ENCODE data around the gene B3GALT2. TPM values are rescaled to one million over a fixed set of nuclear protein-coding genes. Genes with fewer than 3 reads are reported as not detected.
"Not testable (repeated sequence)": the region's sequence is repeated elsewhere in the genome, so short reads cannot be mapped to it uniquely, and the experiment has no call there.

B3GALT2 gene, protein sequence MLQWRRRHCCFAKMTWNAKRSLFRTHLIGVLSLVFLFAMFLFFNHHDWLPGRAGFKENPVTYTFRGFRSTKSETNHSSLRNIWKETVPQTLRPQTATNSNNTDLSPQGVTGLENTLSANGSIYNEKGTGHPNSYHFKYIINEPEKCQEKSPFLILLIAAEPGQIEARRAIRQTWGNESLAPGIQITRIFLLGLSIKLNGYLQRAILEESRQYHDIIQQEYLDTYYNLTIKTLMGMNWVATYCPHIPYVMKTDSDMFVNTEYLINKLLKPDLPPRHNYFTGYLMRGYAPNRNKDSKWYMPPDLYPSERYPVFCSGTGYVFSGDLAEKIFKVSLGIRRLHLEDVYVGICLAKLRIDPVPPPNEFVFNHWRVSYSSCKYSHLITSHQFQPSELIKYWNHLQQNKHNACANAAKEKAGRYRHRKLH
- not detected in 2 replicates for total RNA-seq (2014; rRNA removed; shearing (Covaris generic))

DNA sequence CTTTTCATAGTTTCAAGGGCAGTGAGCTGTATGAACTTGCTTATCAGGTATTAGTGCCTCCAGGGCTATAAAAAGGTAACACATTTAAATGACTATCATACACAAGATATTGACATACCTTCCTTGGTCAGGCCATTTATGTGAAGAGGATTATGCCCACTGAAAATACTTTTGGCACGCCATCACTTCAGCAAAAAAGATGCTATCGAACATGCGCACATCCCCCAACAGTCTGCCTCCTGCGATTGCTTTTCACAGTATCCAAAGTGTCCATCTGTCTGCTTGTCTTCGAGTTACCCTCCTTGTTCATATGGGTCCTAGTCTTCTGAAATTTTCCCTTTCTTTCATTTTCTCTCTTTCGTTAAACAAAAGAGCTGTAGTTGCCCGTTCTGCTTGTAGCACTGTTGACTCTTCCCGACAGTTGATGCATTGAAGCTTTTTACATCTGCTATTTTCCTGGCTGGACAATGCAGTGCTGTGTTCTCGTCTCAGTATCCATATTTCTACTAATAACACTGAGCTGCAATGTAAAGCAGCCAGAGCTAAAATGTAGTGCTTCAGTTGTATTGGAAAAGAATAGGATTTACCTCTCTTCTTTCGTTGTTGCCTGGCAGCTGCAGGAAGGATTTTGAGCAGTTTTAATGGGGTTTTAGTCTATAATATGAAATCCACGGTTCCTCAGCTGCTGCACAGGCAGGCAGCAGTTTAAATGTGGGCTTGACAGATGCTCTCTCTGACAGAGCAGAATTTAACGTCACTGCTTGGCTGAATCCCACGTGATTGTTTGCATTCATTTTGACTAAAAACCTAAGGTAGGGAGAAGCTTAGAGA, at the start of gene B3GALT2:
B3GALT2 (minus strand) TSS at position 713 of the 831 bp plus-strand sequence. CDS start 5,051 bp downstream, outside the sequence.
- no peaks in the 10 kb centered on the region for H3K27me3 ChIP-seq (ENCODE audit: control insufficient read depth, insufficient read depth, low read length)
- no peak for DNase-seq
- H3K36me3 ChIP-seq (replicated peaks; ENCODE audit: control insufficient read depth, insufficient read depth, low read length): no peaks in the 10 kb centered on the region; the same call in none of the 2 replicates
- H3K4me3 ChIP-seq (ENCODE audit: insufficient read depth, low read depth, low read length): no peak within 1 kb of the TSS

DNA sequence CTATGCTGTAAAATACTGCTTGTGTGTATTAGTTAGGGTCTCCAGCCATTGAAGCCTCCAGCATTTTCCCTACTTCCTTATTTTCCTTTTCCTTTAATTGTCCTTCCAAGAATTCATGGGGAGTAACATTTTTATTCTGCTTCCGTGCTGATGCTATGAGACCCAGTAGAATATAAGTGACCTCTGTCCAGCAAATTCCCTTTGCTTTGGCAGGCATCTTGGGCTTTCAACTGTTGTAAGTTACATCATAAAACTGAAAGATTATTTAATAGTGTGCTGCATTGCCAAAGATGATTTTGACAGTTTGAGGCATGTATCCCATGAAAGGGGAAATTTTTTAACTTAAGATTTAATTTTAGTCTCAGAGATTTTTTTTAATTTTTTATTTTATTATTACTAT, 48.1 kb upstream of the B3GALT2 start:
- no peaks in the 10 kb centered on the region for H3K27me3 ChIP-seq (ENCODE audit: control insufficient read depth, insufficient read depth, low read length)
- H3K4me3 ChIP-seq (ENCODE audit: insufficient read depth, low read depth, low read length): no peak overlapping the region
- no peak for DNase-seq
- no peaks in the 10 kb centered on the region for H3K36me3 ChIP-seq (replicated peaks; ENCODE audit: control insufficient read depth, insufficient read depth, low read length)

DNA sequence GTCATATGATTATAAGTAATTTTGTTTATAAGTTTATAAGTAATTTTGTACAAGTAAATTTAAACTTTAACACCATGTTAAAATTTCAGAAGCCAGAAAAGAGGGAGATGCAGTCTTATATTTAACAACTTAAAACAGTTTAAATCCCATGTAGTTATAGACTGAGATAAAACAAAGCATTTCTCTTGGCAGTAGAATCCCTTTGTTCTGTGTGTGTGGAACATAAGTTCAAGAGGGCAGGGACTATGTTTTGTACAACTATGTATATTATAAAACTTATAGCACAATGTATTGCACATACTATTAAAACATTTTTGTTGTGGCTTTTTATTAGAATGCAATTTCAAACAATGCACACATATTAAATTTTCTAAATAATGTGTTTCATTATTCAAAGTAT, 44.7 kb upstream of the B3GALT2 start:
- not testable (repeated sequence) for H3K36me3 ChIP-seq (replicated peaks; ENCODE audit: control insufficient read depth, insufficient read depth, low read length); DNase-seq; H3K4me3 ChIP-seq (ENCODE audit: insufficient read depth, low read depth, low read length); H3K27me3 ChIP-seq (ENCODE audit: control insufficient read depth, insufficient read depth, low read length)

- Histone ChIP-seq H3K4me3 (ENCODE audit: insufficient read depth, low read depth, low read length) (no peak overlapping the region), H3K27me3 (ENCODE audit: control insufficient read depth, insufficient read depth, low read length) (no peaks in the 10 kb centered on the region), H3K36me3 (replicated peaks; ENCODE audit: control insufficient read depth, insufficient read depth, low read length) (no peaks in the 10 kb centered on the region)
- no peak for DNase-seq
Measured at GRCh38 chr1:193229136-193229535, 42.7 kb upstream of the B3GALT2 start.

GRCh38 chr1:193222056-193222615, 35.7 kb upstream of the B3GALT2 start:
- H3K36me3 ChIP-seq (replicated peaks; ENCODE audit: control insufficient read depth, insufficient read depth, low read length): no peaks in the 10 kb centered on the region
- DNase-seq: no peak
- no peak overlapping the region for H3K4me3 ChIP-seq (ENCODE audit: insufficient read depth, low read depth, low read length)
- H3K27me3 ChIP-seq (ENCODE audit: control insufficient read depth, insufficient read depth, low read length): no peaks in the 10 kb centered on the region

GRCh38 chr1:193221651-193222050, 35.2 kb upstream of the B3GALT2 start:
- no peak for DNase-seq
- no peak overlapping the region for H3K4me3 ChIP-seq (ENCODE audit: insufficient read depth, low read depth, low read length)
- no peaks in the 10 kb centered on the region for H3K36me3 ChIP-seq (replicated peaks; ENCODE audit: control insufficient read depth, insufficient read depth, low read length)
- H3K27me3 ChIP-seq (ENCODE audit: control insufficient read depth, insufficient read depth, low read length): no peaks in the 10 kb centered on the region

DNA sequence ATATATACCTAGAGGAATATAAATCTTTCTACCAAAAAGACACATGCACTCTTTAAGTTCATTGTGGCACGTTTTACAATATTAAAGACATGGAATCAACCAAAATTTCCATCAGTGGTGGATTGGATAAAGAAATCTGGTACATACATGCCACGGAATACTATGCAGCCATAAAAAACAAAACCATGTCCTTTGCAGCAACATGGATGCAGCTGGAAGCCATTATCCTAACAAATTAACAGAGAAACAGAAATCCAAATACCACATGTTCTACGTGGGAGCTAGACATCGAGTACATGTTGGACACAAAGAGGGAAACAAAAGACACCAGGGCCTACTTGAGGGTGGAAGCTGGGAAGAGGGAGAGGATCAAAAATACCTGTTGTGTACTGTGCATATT, 33.0 kb upstream of the B3GALT2 start:
- Histone ChIP-seq H3K4me3 (ENCODE audit: insufficient read depth, low read depth, low read length) (no peak overlapping the region), H3K27me3 (ENCODE audit: control insufficient read depth, insufficient read depth, low read length) (no peaks in the 10 kb centered on the region), H3K36me3 (replicated peaks; ENCODE audit: control insufficient read depth, insufficient read depth, low read length) (no peaks in the 10 kb centered on the region)
- no peak for DNase-seq

- peak; percentile 22 for DNase-seq
- H3K36me3 ChIP-seq (replicated peaks; ENCODE audit: control insufficient read depth, insufficient read depth, low read length): no peaks in the 10 kb centered on the region
- H3K4me3 ChIP-seq (ENCODE audit: insufficient read depth, low read depth, low read length): no peak overlapping the region
- no peaks in the 10 kb centered on the region for H3K27me3 ChIP-seq (ENCODE audit: control insufficient read depth, insufficient read depth, low read length)
Measured at GRCh38 chr1:193216920-193217319, 30.5 kb upstream of the B3GALT2 start.

- Histone ChIP-seq H3K36me3 (replicated peaks; ENCODE audit: control insufficient read depth, insufficient read depth, low read length) (no peaks in the 10 kb centered on the region), H3K4me3 (ENCODE audit: insufficient read depth, low read depth, low read length) (no peak overlapping the region), H3K27me3 (ENCODE audit: control insufficient read depth, insufficient read depth, low read length) (no peaks in the 10 kb centered on the region)
- no peak for DNase-seq
Measured at GRCh38 chr1:193213998-193214397, 27.6 kb upstream of the B3GALT2 start.

GRCh38 chr1:193212637-193213036, 26.2 kb upstream of the B3GALT2 start:
- Histone ChIP-seq H3K4me3 (ENCODE audit: insufficient read depth, low read depth, low read length) (no peak overlapping the region), H3K36me3 (replicated peaks; ENCODE audit: control insufficient read depth, insufficient read depth, low read length) (no peaks in the 10 kb centered on the region), H3K27me3 (ENCODE audit: control insufficient read depth, insufficient read depth, low read length) (no peaks in the 10 kb centered on the region)
- no peak for DNase-seq

GRCh38 chr1:193211539-193211938, 25.1 kb upstream of the B3GALT2 start:
- H3K36me3 ChIP-seq (replicated peaks; ENCODE audit: control insufficient read depth, insufficient read depth, low read length): no peaks in the 10 kb centered on the region
- no peak overlapping the region for H3K4me3 ChIP-seq (ENCODE audit: insufficient read depth, low read depth, low read length)
- no peaks in the 10 kb centered on the region for H3K27me3 ChIP-seq (ENCODE audit: control insufficient read depth, insufficient read depth, low read length)
- no peak for DNase-seq

DNA sequence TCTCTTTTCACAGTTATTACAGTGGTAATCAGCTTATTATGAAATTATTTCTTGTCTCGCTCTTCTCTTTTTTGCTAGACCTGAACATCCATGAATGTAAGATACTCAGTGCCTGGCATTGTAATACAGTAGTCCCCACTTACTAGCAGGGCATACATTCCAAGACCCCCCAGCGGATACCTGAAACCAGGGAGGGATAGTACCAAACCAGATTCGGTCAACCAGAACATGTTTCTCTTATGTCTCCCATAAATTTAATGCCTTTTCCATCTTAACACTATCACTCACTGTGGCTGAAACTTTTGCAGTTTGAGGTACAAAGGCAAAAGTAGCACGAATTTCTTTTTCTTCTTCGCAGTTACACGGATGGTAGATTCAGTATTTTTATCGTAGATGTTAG, 24.6 kb upstream of the B3GALT2 start:
- H3K36me3 ChIP-seq (replicated peaks; ENCODE audit: control insufficient read depth, insufficient read depth, low read length): no peaks in the 10 kb centered on the region
- no peak overlapping the region for H3K4me3 ChIP-seq (ENCODE audit: insufficient read depth, low read depth, low read length)
- no peak for DNase-seq
- no peaks in the 10 kb centered on the region for H3K27me3 ChIP-seq (ENCODE audit: control insufficient read depth, insufficient read depth, low read length)

DNA sequence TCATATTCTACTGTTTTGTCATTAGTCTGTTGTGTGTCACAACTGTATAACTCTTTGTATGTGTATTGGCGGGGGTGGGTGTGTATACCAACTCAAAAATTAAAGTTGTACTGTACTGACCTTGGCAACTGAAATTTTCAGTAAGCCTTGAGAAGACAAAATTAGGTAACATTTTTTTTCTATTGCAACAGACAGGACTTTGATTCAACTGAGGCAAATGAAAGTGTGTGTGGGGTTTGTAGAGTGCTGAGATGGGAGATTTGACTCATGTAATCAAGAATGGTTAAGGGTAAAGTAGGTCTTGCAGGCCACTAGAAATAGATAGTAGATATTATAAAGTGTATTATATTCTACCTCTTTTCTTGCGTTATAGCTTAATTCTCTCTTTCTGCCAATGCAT, 14.6 kb upstream of the B3GALT2 start:
- Histone ChIP-seq H3K27me3 (ENCODE audit: control insufficient read depth, insufficient read depth, low read length) (no peaks in the 10 kb centered on the region), H3K4me3 (ENCODE audit: insufficient read depth, low read depth, low read length) (no peak overlapping the region), H3K36me3 (replicated peaks; ENCODE audit: control insufficient read depth, insufficient read depth, low read length) (no peaks in the 10 kb centered on the region; the same call in 1 of the 2 replicates)
- no peak for DNase-seq

GRCh38 chr1:193199940-193200339, 13.5 kb upstream of the B3GALT2 start:
- H3K27me3 ChIP-seq (ENCODE audit: control insufficient read depth, insufficient read depth, low read length): no peaks in the 10 kb centered on the region
- no peaks in the 10 kb centered on the region; the same call in 1 of the 2 replicates for H3K36me3 ChIP-seq (replicated peaks; ENCODE audit: control insufficient read depth, insufficient read depth, low read length)
- no peak overlapping the region for H3K4me3 ChIP-seq (ENCODE audit: insufficient read depth, low read depth, low read length)
- DNase-seq: no peak

- Histone ChIP-seq H3K27me3 (ENCODE audit: control insufficient read depth, insufficient read depth, low read length) (no peaks in the 10 kb centered on the region), H3K36me3 (replicated peaks; ENCODE audit: control insufficient read depth, insufficient read depth, low read length) (peaks cover 1% of the 10 kb centered on the region), H3K4me3 (ENCODE audit: insufficient read depth, low read depth, low read length) (no peak overlapping the region)
- no peak for DNase-seq
Measured at GRCh38 chr1:193192586-193192985, 6.2 kb upstream of the B3GALT2 start.

All from H7 (cell line).